ENCODE results near the gene CREB5.

DNA sequence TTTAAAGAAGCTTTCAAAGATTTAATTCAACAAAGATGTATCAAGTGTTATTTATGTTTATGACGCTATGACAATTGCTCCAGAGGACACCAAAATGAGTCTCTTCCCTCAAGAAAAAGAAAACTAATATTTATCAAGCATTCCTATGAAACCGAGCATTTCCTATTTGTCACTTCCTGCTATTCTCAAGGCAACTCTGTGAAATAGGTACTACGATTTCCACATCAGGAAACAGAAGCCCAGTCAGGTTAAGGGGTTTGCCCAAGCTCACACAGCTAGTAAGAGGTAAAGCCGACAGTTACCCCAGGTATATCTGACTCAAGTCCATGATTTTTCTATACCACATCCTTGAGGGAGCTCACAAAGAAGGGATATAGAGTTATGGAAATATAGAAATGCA lies 459.9 kb downstream of the CREB5 start:
- no peak for TF ChIP-seq GATA2 (IDR thresholded peaks at IDR 0.05; ENCODE audit: low read depth, low read length)
- no peak for TF ChIP-seq GATA3 (IDR thresholded peaks at IDR 0.05; ENCODE audit: low read depth, low read length)

Measured in SH-SY5Y (cell line).